Right ventricle myocardium inferior (tissue), 1 donor: Measurements from ENCODE around the gene TBC1D8. TPM values are rescaled to one million over a fixed set of nuclear protein-coding genes. Genes with fewer than 3 reads are reported as not detected.

Source experiments
- ATAC-seq: fragments of 200-7000 bp; cut with Tn5 transposase; one replicate; pipeline ENCODE4 v1.9.1; 2020; ENCODE audit warnings: mild to moderate bottlenecking, moderate library complexity
- DNase-seq: peaks from one replicate; pipeline ENCODE4 v3.0.0; 2021; ENCODE audit errors: missing footprints
- intact Hi-C: fragments of 100-400 bp; cut with DNase I; formaldehyde crosslinking; loops from one replicate; pipeline ENCODE4 v1.11.0; 2022
- total RNA-seq: library from RNA; stranded (reverse); fragmentation: NEBNext Ultra II Directional; extraction: Animal tissue kit (Norgen Biotek cat#: 25700); gene quantifications from one replicate; pipeline ENCODE4 v1.2.1, GENCODE V29; 2021
- donor health status: DM: no; HTN: yes; CAD: no; lungs with severe emphysema.

TBC1D8 gene
- total RNA-seq, 1 donor from 2014 or later: 37.9 TPM

- DNase-seq (peak; percentile 44), ATAC-seq (no peak)
- intact Hi-C loops: no loop called here
Measured at GRCh38 chr2:100977511-100977910, 173.7 kb downstream of the TBC1D8 start.

GRCh38 chr2:100976645-100977391, 174.4 kb downstream of the TBC1D8 start:
- peak; percentile 48 for DNase-seq
- intact Hi-C loops: no loop called here
- ATAC-seq: no peak

GRCh38 chr2:100976061-100976460, 175.1 kb downstream of the TBC1D8 start:
- intact Hi-C loops: no loop called here
- no peak for DNase-seq
- ATAC-seq: no peak

GRCh38 chr2:100975521-100975785, 175.7 kb downstream of the TBC1D8 start:
- ATAC-seq: no peak
- intact Hi-C loops: no loop called here
- DNase-seq: no peak

GRCh38 chr2:100974712-100975520, 176.3 kb downstream of the TBC1D8 start:
- intact Hi-C loops: no loop called here
- no peak for DNase-seq
- ATAC-seq: no peak

GRCh38 chr2:100972452-100972851, 178.7 kb downstream of the TBC1D8 start:
- intact Hi-C loops: no loop called here
- DNase-seq (no peak), ATAC-seq (no peak)

- ATAC-seq (no peak), DNase-seq (peak; percentile 61)
- intact Hi-C loops: no loop called here
Measured at GRCh38 chr2:100971221-100971620, 180.0 kb downstream of the TBC1D8 start.

- DNase-seq (no peak), ATAC-seq (no peak)
- intact Hi-C loops: no loop called here
Measured at GRCh38 chr2:100969998-100970397, 181.2 kb downstream of the TBC1D8 start.

GRCh38 chr2:100968146-100969145, 182.7 kb downstream of the TBC1D8 start:
- intact Hi-C loops: no loop called here
- DNase-seq (peak; percentile 39), ATAC-seq (no peak)

GRCh38 chr2:100967716-100968115, 183.5 kb downstream of the TBC1D8 start:
- ATAC-seq (no peak), DNase-seq (no peak)
- intact Hi-C loops: no loop called here

GRCh38 chr2:100965596-100965995, 185.6 kb downstream of the TBC1D8 start:
- intact Hi-C loops: no loop called here
- ATAC-seq (no peak), DNase-seq (no peak)

- no peak for DNase-seq
- ATAC-seq: no peak
- intact Hi-C loops: no loop called here
Measured at GRCh38 chr2:100964681-100965169, 186.5 kb downstream of the TBC1D8 start.

- ATAC-seq: no peak
- intact Hi-C loops: no loop called here
- DNase-seq: no peak
Measured at GRCh38 chr2:100964222-100964621, 187.0 kb downstream of the TBC1D8 start.

- no peak for ATAC-seq
- intact Hi-C loops: no loop called here
- DNase-seq: no peak
Measured at GRCh38 chr2:100963026-100963375, 188.2 kb downstream of the TBC1D8 start.

GRCh38 chr2:100962366-100963025, 188.7 kb downstream of the TBC1D8 start:
- intact Hi-C loops: no loop called here
- DNase-seq (no peak), ATAC-seq (no peak)

GRCh38 chr2:100960688-100961087, 190.5 kb downstream of the TBC1D8 start:
- ATAC-seq (no peak), DNase-seq (no peak)
- intact Hi-C loops: no loop called here

- DNase-seq: no peak
- intact Hi-C loops: no loop called here
- no peak for ATAC-seq
Measured at GRCh38 chr2:100959225-100959880, 191.8 kb downstream of the TBC1D8 start.

GRCh38 chr2:100957996-100958653, 193.1 kb downstream of the TBC1D8 start:
- DNase-seq (no peak), ATAC-seq (peak; percentile 76)
- intact Hi-C loops: no loop called here
